PC-3 (cell line): ENCODE measurements around the gene ICAM4. TPM values are rescaled to one million over a fixed set of nuclear protein-coding genes. Genes with fewer than 3 reads are reported as not detected.
"Not testable (repeated sequence)": the region's sequence is repeated elsewhere in the genome, so short reads cannot be mapped to it uniquely, and the experiment has no call there.

Experiments
- ATAC-seq: fragments of 200-7000 bp; cut with Tn5 transposase; 2 replicates; pipeline ENCODE4 v1.9.1; 2020; ENCODE audit warnings: mild to moderate bottlenecking, moderate library complexity
- BruUV-seq: library from RNA; stranded (reverse); fragments of 400-500 nt; replicated peaks from 2 replicates; lab custom pipeline; 2021; lab: Mats Ljungman, UMichigan
- CTCF ChIA-PET: fragments of 300-600 bp; sonication (Branson Sonifier 250); formaldehyde crosslinking; loops from one replicate; lab custom pipeline; 2022; ENCODE audit warnings: antibody characterized with exemption; lab: Charles Lee
- POLR2A ChIA-PET: fragments of 300-600 bp; sonication (Branson Sonifier 250); formaldehyde crosslinking; loops from one replicate; lab custom pipeline; 2022; ENCODE audit warnings: antibody characterized with exemption; ENCODE audit not compliant: unreplicated experiment; lab: Charles Lee
- DNase-seq: peaks from one replicate; pipeline ENCODE4 v3.0.0-alpha.2; 2015
- H2AFZ ChIP-seq: fragments of 300-600 bp; sonication (generic); 2 replicates; pipeline ENCODE4 v1.6.0; 2016; ENCODE audit warnings: antibody characterized with exemption, low read length
- H3F3A ChIP-seq: fragments of 300-600 bp; sonication (generic); one replicate; pipeline ENCODE4 v1.6.0; 2017; ENCODE audit warnings: antibody characterized with exemption, low read length, control low read depth, mild to moderate bottlenecking; ENCODE audit not compliant: unreplicated experiment
- H3K27ac ChIP-seq: fragments of 300-600 bp; sonication (generic); 2 replicates; pipeline ENCODE4 v1.5.1; 2016; ENCODE audit warnings: mild to moderate bottlenecking, low read length
- H3K27me3 ChIP-seq: fragments of 300-600 bp; sonication (generic); 2 replicates; pipeline ENCODE4 v1.6.1; 2016; ENCODE audit warnings: low read length, mixed read lengths
- H3K36me3 ChIP-seq: fragments of 300-600 bp; sonication (generic); 2 replicates; pipeline ENCODE4 v1.6.1; 2016; ENCODE audit warnings: low read depth, mixed run types, low read length, mixed read lengths
- H3K4me1 ChIP-seq: fragments of 300-600 bp; sonication (generic); 2 replicates; pipeline ENCODE4 v1.5.1; 2016; ENCODE audit warnings: low read length; ENCODE audit not compliant: insufficient read depth
- H3K4me2 ChIP-seq: fragments of 300-600 bp; sonication (generic); 2 replicates; pipeline ENCODE4 v1.6.0; 2016; ENCODE audit warnings: low read length
- H3K4me3 ChIP-seq: fragments of 300-600 bp; sonication (generic); 2 replicates; pipeline ENCODE4 v1.5.1; 2016; ENCODE audit warnings: mild to moderate bottlenecking, low read length, mixed read lengths
- H3K79me2 ChIP-seq: fragments of 300-600 bp; sonication (generic); 2 replicates; pipeline ENCODE4 v1.6.1; 2017; ENCODE audit warnings: low read length, mixed read lengths
- H3K9ac ChIP-seq: fragments of 300-600 bp; sonication (generic); 2 replicates; pipeline ENCODE4 v1.6.0; 2016; ENCODE audit warnings: mild to moderate bottlenecking, low read length
- H3K9me2 ChIP-seq: fragments of 300-600 bp; sonication (generic); replicated peaks from 2 replicates; pipeline ENCODE4 v1.6.1; 2016; ENCODE audit warnings: mixed run types, low read length, mixed read lengths
- H3K9me3 ChIP-seq: fragments of 300-600 bp; sonication (generic); 2 replicates; pipeline ENCODE4 v1.6.1; 2016; ENCODE audit warnings: low read length, mixed read lengths
- H4K20me1 ChIP-seq: fragments of 300-600 bp; sonication (generic); 2 replicates; pipeline ENCODE4 v1.6.1; 2016; ENCODE audit warnings: low read length, mixed read lengths
- EZH2 ChIP-seq: fragments of 300-600 bp; sonication (generic); IDR thresholded peaks from one replicate; pipeline ENCODE4 v1.6.1; 2017; ENCODE audit warnings: antibody characterized with exemption, mild to moderate bottlenecking, low read length; ENCODE audit not compliant: unreplicated experiment
- EZH2phosphoT487 ChIP-seq: fragments of 300-600 bp; sonication (generic); IDR thresholded peaks from 2 replicates; pipeline ENCODE4 v1.6.1; 2018; ENCODE audit warnings: mild to moderate bottlenecking, antibody characterized with exemption, low read length, borderline replicate concordance
- intact Hi-C: fragments of 100-400 bp; cut with micrococcal nuclease; formaldehyde crosslinking; loops from 2 replicates; pipeline ENCODE4 v1.9.0; 2023
- total RNA-seq: library from RNA; depleted of rRNA; stranded (reverse); fragments of >200 nt; gene quantifications from 2 replicates; pipeline ENCODE4 v1.2.3, GENCODE V29; 2014; rRNA removed
- TF ChIP-seq, protein P1 (sequence below): fragments of 300-600 bp; sonication (generic); conservative IDR thresholded peaks from 2 replicates; pipeline ENCODE4 v1.5.1; 2017; ENCODE audit warnings: antibody characterized with exemption, low read depth, mild to moderate bottlenecking, low read length

The ICAM4 gene
- total RNA-seq, 1 experiment from 2014 or later = not detected

DNA sequence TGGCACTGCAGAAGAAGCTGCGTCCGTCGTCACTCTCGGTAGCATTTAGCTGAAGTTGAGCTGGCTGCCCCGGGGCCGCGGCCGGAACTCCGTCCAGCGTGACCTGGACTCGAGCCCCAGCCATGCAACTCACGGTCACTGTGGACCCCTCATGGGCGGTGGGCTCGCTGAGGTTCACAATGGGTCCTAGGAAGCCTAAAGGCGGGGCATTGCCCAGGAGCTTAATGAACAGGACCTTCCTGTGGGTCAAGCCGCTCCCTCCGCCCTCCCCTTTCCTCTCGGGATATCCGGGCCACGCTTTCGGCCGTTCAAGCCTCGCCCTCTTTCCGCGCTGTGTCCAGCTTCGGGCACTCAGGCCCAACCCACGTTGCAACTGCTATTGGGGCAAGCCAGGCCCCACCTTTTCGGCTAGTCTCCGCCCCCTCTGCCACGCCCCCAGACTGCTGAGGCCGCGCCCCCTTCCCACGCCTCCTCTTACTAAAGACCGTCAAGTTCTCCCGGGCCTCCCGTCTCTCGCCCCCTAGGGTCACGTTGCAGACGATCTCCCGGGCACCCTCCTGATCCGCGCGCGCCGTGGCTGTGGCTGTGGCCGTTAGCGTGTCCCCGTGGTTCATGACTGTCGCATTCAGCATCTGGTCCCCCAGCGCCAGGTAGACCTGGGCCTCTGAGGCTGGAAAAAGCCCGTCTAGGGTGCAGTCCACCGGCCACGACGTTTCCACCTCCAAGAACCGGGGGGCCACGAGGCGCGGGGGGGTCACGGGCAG is 48.0 kb downstream of the ICAM4 start:
- POLR2A ChIA-PET = interaction anchor here (0.6 to 0.8 kb wide), 5 partner anchors 18 to 164 kb away, joined by 3 to 11 read pairs (median 4); partner anchors contain the start of gene TYK2
- BruUV-seq = no TSS peak
- peaks cover 10% of the 10 kb centered on the region for H4K20me1 ChIP-seq
- peak overlapping the region; percentile 96 for H3K4me2 ChIP-seq
- H3K79me2 ChIP-seq = peaks cover 41% of the 10 kb centered on the region
- CTCF ChIA-PET = interaction anchor here (0.8 to 2.2 kb wide), 4 partner anchors 54 to 76 kb away, joined by 3 to 15 read pairs (median 6); partner anchors contain the start of gene ICAM1
- ATAC-seq = peak; percentile 84
- H3K36me3 ChIP-seq = peaks cover 7% of the 10 kb centered on the region
- peak; percentile 99 for DNase-seq
- intact Hi-C loops = loop anchor here (1.0 to 10.0 kb wide), 2 partner anchors 50 to 65 kb away; partner anchors contain the start of gene TYK2
- H3K9ac ChIP-seq = peak overlapping the region; percentile 86
- peak overlapping the region; percentile 5 for H3K27ac ChIP-seq
- no peaks in the 10 kb centered on the region for H3K9me2 ChIP-seq
- TF ChIP-seq EZH2 = no peak
- TF ChIP-seq, protein P1, sequence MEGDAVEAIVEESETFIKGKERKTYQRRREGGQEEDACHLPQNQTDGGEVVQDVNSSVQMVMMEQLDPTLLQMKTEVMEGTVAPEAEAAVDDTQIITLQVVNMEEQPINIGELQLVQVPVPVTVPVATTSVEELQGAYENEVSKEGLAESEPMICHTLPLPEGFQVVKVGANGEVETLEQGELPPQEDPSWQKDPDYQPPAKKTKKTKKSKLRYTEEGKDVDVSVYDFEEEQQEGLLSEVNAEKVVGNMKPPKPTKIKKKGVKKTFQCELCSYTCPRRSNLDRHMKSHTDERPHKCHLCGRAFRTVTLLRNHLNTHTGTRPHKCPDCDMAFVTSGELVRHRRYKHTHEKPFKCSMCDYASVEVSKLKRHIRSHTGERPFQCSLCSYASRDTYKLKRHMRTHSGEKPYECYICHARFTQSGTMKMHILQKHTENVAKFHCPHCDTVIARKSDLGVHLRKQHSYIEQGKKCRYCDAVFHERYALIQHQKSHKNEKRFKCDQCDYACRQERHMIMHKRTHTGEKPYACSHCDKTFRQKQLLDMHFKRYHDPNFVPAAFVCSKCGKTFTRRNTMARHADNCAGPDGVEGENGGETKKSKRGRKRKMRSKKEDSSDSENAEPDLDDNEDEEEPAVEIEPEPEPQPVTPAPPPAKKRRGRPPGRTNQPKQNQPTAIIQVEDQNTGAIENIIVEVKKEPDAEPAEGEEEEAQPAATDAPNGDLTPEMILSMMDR = peak; percentile 37; the same call in 1 of the 2 replicates
- H3K4me1 ChIP-seq = peaks cover 22% of the 10 kb centered on the region
- peak overlapping the region; percentile 82 for H2AFZ ChIP-seq
- no peaks in the 10 kb centered on the region for H3F3A ChIP-seq
- no peaks in the 10 kb centered on the region for H3K9me3 ChIP-seq
- no peaks in the 10 kb centered on the region for H3K27me3 ChIP-seq
- H3K4me3 ChIP-seq = peak overlapping the region; percentile 84

DNA sequence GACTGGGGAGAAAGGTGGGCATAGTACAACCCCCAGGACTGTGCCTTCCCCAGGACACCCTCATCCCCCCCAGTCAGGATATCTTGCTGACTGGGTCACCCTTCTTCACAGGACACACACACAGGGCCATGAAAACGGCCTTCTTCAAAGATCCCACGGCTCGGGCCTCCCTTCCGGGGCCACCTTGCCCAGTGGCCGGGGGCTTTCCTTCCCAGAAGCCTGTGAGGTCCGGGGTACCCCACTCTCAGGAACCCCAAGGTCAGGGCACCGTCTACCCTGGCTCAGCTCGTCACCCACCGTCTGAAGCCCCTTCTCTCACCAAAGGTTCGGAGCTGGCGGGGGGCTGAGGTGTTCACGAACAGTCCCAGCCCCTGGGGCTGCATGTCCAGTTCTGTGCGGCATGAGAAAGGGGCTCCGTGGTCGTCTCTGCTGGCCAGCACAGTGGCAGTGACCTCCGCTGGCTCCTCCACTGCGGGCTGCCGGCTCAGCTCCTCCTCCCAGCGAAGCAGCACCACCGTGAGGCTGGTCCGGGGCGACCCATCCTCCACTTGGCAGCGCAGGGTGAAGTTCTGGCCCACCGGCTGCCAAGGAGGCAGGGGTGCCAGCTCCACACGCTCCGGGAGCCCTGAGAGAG is 48.7 kb downstream of the ICAM4 start:
- DNase-seq = no peak
- Histone ChIP-seq H3K4me1 (peaks cover 22% of the 10 kb centered on the region), H3K27me3 (no peaks in the 10 kb centered on the region), H3K9me3 (no peaks in the 10 kb centered on the region), H3F3A (no peaks in the 10 kb centered on the region), H3K27ac (no peak overlapping the region), H2AFZ (peak overlapping the region; percentile 82), H3K4me2 (peak overlapping the region; percentile 96), H3K9ac (peak overlapping the region; percentile 20; the same call in 1 of the 2 replicates), H3K36me3 (peaks cover 1% of the 10 kb centered on the region; the same call in 1 of the 2 replicates), H4K20me1 (peaks cover 9% of the 10 kb centered on the region), H3K79me2 (peaks cover 34% of the 10 kb centered on the region), H3K4me3 (peak overlapping the region; percentile 84), H3K9me2 (no peaks in the 10 kb centered on the region)
- no peak for ATAC-seq
- ChIA-PET POLR2A (no interaction called here), CTCF (no interaction called here)
- TF ChIP-seq, protein P1 = no peak
- TF ChIP-seq EZH2 (no peak), EZH2phosphoT487 (no peak)
- intact Hi-C loops = loop anchor here (1.0 to 10.0 kb wide), 2 partner anchors 49 to 66 kb away; partner anchors contain the start of gene TYK2
- no TSS peak for BruUV-seq

DNA sequence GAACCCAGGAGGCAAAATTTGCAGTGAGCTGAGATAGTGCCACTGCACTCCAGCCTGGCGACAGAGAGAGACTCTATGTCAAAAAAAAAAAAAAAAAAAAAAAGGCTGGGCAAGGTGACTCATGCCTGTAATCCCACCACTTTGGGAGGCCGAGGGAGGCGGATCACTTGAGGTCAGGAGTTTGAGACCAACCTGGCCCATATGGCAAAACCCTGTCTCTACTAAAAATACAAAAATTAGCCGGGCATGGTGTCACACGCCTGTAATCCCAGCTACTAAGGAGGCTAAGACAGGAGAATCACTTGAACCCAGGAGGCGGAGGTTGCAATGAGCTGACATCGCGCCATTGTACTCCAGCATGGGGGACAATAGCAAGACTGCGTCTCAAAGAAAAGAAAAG is 50.0 kb downstream of the ICAM4 start:
- H3K9me2 ChIP-seq, H4K20me1 ChIP-seq, H3K4me2 ChIP-seq, DNase-seq, H3K36me3 ChIP-seq, CTCF ChIA-PET, H2AFZ ChIP-seq, BruUV-seq, H3K27ac ChIP-seq, H3K9ac ChIP-seq, POLR2A ChIA-PET, H3F3A ChIP-seq, H3K27me3 ChIP-seq, H3K9me3 ChIP-seq, ATAC-seq, H3K4me3 ChIP-seq: not testable (repeated sequence)
- Histone ChIP-seq H3K4me1 (peaks cover 20% of the 10 kb centered on the region), H3K79me2 (peaks cover 24% of the 10 kb centered on the region)
- intact Hi-C loops = loop anchor here (10.0 kb wide), 1 partner anchor 48 kb away; the partner anchor contains the start of gene TYK2

Other genes with a start within 250 kb of the ICAM4 start
- 17.2 and 18.4 TPM in 2 replicates for gene SHFL, start 200.6 kb upstream of the ICAM4 start, total RNA-seq
- gene ANGPTL6, start 184.3 kb upstream of the ICAM4 start, total RNA-seq = 0.81 and 1.2 TPM in 2 replicates
- 183 and 214 TPM in 2 replicates for gene PPAN, start 180.6 kb upstream of the ICAM4 start, total RNA-seq
- gene P2RY11, start 175.3 kb upstream of the ICAM4 start, total RNA-seq = 11.1 and 17.3 TPM in 2 replicates
- 575 and 635 TPM in 2 replicates for gene EIF3G, start 167.1 kb upstream of the ICAM4 start, total RNA-seq
- gene DNMT1, start 92.0 kb upstream of the ICAM4 start, total RNA-seq = 259 and 358 TPM in 2 replicates
- gene S1PR2, start 55.6 kb upstream of the ICAM4 start, total RNA-seq = 4.1 and 5.8 TPM in 2 replicates
- gene MRPL4, start 34.7 kb upstream of the ICAM4 start, total RNA-seq = 336 and 427 TPM in 2 replicates
- gene ICAM1, start 15.8 kb upstream of the ICAM4 start, total RNA-seq = 9.4 and 15.3 TPM in 2 replicates
- 1.8 and 2.0 TPM in 2 replicates for gene ICAM5, start 3.0 kb downstream of the ICAM4 start, total RNA-seq
- 1.4 and 1.8 TPM in 2 replicates for gene ZGLP1, start 22.9 kb downstream of the ICAM4 start, total RNA-seq
- gene FDX2, start 29.1 kb downstream of the ICAM4 start, total RNA-seq = 79.5 and 98.4 TPM in 2 replicates
- gene RAVER1, start 46.6 kb downstream of the ICAM4 start, total RNA-seq = 62.4 and 81.8 TPM in 2 replicates
- gene ICAM3, start 52.7 kb downstream of the ICAM4 start, total RNA-seq = 37.7 and 46.9 TPM in 2 replicates
- gene TYK2, start 93.6 kb downstream of the ICAM4 start, total RNA-seq = 177 and 201 TPM in 2 replicates
- 560 and 709 TPM in 2 replicates for gene CDC37, start 116.6 kb downstream of the ICAM4 start, total RNA-seq
- gene PDE4A, start 133.6 kb downstream of the ICAM4 start, total RNA-seq = 2.8 and 3.1 TPM in 2 replicates
- gene KEAP1, start 216.4 kb downstream of the ICAM4 start, total RNA-seq = 151 and 184 TPM in 2 replicates
- gene S1PR5, start 230.5 kb downstream of the ICAM4 start, total RNA-seq = 2.4 and 4.1 TPM in 2 replicates